Retinal pigment epithelial cell (primary cell): Measurements from ENCODE around the gene TEX11.
A peak's percentile ranks its signal among the peaks of the same experiment; 100 is the strongest.
"Not testable (repeated sequence)": the region's sequence is repeated elsewhere in the genome, so short reads cannot be mapped to it uniquely, and the experiment has no call there.

Experiments used
- DNase-seq: peaks from one replicate; pipeline ENCODE4 v3.0.0-alpha.2; 2010; ENCODE audit warnings: low read depth
- H3K4me3 ChIP-seq: 2 replicates; pipeline ENCODE4 v1.5.1; 2011; ENCODE audit warnings: mild to moderate bottlenecking, low read length, control low read depth, moderate library complexity
- TF ChIP-seq, protein P1 (sequence below): conservative IDR thresholded peaks from 2 replicates; pipeline ENCODE4 v1.5.1; 2011; ENCODE audit warnings: low read depth, low read length, control low read depth, inconsistent platforms

Gene TEX11

DNA sequence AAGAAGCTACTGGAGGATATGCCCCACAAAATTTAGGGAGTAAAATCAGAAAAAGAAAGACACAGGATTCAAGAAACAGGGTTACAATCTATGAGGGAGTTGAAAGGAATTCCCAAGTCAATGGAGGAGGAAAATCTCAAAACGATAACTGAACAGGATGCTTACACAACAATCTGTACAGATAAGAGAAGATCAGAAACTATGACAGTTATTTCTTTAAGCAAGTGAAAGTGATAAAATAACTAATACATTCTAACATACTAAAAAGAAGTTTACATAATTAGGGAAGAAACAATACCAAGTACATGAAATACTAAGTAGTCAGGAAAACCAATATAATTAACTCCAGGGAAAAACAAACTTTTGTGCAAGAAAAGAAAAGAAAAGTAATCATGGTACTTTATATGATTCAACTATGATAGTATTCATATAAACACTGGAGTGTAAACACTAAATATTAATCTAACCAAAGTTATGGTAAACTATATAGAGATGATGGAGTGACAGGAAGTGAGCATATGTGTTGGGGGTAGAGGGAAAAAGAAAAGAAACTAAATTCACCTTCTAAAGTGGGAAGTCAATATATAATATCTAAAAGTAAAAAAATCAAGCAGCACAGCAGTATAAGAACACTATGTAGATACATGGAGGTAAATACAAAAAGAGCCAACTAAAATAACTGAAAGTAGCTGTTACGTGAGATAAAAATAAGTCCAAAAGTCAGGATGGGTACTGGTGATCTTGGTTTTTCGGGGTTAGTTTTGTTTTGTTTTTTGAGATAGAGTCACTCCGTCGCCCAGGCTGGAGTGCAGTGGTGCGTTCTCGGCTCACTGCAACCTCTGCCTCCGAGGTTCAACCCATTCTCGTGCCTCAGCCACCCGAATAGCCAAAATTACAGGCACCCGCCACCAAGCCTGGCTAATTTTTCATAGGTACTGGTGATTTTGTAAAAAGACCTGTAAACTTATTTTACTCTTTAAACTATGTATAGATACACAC lies 99.3 kb downstream of the TEX11 start:
- H3K4me3 ChIP-seq, result no peak overlapping the region
- no peak for DNase-seq
- TF ChIP-seq, protein P1, sequence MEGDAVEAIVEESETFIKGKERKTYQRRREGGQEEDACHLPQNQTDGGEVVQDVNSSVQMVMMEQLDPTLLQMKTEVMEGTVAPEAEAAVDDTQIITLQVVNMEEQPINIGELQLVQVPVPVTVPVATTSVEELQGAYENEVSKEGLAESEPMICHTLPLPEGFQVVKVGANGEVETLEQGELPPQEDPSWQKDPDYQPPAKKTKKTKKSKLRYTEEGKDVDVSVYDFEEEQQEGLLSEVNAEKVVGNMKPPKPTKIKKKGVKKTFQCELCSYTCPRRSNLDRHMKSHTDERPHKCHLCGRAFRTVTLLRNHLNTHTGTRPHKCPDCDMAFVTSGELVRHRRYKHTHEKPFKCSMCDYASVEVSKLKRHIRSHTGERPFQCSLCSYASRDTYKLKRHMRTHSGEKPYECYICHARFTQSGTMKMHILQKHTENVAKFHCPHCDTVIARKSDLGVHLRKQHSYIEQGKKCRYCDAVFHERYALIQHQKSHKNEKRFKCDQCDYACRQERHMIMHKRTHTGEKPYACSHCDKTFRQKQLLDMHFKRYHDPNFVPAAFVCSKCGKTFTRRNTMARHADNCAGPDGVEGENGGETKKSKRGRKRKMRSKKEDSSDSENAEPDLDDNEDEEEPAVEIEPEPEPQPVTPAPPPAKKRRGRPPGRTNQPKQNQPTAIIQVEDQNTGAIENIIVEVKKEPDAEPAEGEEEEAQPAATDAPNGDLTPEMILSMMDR, result no peak

DNA sequence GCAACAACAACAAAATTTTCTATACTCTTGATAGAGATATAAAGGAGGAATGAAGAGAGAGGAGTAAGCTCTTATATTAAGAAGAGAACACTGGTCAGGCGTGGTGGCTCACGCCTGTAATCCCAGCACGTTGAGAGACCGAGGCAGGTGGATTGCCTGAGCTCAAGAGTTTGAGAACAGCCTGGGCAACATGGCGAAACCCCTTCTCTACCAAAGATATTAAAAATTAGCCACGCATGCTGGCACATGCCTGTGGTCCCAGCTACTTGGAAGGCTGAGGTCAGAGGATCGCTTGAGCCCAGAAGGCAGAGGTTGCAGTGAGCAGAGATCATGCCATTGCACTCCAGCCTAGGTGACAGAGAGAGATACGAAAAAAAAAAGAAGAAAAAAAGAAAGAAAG lies 102.4 kb downstream of the TEX11 start:
- DNase-seq, result no peak
- TF ChIP-seq, protein P1, result no peak
- no peak overlapping the region for H3K4me3 ChIP-seq

DNA sequence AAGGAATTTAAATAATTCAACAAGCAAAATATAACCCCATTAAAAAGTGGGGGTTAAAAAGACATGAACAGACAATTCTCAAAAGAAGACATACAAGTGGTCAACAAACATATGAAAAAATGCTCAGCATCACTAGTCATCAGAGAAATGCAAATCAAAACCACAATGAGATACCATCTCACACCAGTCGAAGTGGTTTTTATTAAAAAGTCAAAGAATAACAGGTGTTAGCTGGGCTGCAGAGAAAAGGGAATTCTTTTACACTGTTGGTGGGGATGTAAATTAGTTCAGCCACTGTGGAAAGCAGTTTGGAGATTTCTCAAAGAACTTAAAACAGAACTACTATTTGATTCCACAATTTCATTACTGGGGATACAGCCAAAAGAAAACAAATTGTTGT lies 111.8 kb downstream of the TEX11 start:
- not testable (repeated sequence) for DNase-seq, H3K4me3 ChIP-seq

DNA sequence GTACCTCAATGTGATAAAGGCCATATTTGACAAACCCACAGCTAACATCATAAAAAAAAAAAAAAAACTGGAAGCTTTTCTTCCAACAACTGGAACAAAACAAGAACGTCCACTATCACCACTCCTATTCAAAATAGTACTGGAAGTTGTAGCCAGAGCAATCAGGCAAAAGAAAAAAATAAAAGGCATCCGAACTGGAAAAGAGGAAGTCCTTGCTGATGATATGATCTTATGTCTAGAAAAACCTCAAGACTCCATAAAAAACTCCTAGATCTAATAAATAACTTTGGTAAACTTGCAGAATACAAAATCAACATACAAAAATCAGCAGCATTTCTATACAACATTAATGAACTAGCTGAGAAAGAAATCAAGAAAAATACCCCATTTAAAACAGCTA lies 134.3 kb downstream of the TEX11 start:
- TF ChIP-seq, protein P1, result no peak
- DNase-seq, result no peak

DNA sequence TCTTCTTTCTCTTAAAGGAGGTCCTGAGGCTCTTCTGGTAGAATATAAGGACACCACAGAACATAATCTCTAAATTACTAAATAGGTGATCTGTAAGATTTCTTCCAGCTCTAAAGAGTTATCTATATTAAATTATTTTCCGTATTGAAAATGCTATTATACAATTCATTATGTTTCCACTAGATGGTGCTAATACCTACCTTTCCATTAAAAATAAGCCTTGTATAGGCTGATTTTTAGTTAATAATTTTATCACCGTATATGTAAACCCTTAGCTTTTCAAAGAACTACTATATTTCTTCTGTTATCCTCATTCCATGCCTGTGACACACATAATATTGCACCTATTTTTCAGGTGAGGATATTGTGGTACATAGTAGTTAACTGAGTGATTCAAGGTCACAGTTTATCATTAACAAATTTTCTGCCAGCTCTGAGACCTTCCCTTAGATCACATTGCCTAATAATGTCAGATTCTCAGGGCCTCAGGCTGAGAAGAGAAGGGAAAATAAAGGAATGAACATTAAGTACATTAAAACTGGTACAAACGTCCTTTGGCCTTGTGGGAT lies 138.8 kb downstream of the TEX11 start:
- no peak overlapping the region for H3K4me3 ChIP-seq
- DNase-seq, result no peak
- TF ChIP-seq, protein P1, result peak; percentile 30

More for the DNA sequence above, 134.3 kb downstream of the TEX11 start:
- no peak overlapping the region for H3K4me3 ChIP-seq

DNA sequence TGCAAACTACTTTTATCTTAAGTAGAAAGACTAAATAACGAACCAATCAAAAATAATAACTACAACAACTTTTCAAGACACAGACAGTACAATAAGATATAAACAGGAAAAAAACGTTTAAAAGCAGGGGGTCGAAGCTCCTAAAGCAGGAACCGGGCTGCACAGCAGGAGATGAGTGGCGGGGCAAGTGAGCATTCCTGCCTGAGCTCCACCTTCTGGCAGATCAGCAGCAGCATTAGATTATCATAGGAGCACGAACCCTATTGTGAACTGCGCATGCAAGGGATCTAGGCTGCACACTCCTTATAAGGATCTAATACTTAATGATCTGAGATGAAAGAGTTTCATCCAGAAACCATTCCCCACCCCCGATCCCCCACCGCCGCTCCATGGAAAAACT lies 146.2 kb downstream of the TEX11 start:
- DNase-seq, result no peak
- no peak overlapping the region for H3K4me3 ChIP-seq
- TF ChIP-seq, protein P1, result peak; percentile 6

DNA sequence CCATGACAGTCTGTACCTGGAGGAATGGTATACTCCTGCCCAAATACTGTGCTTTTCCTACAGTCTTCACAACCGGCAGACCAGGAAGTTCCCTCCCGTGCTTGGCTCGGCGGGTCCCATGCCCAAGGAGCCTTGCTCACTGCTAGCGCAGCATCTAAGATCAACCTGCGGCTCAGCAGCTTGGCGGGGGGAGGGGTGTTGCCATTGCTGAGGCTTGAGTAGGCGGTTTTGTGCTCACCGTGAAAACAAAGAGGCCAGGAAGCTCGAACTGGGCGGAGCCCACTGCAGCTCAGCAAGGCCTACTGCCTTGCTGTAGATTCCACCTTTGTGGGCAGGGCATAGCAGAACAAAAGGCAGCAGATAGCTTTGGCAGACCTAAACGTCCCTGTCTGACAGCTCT lies 152.7 kb downstream of the TEX11 start:
- no peak for DNase-seq
- TF ChIP-seq, protein P1, result no peak
- no peak overlapping the region for H3K4me3 ChIP-seq
